HG03039 (cell line): ENCODE results near the gene ADAMTS20.
"Not testable (repeated sequence)": the region's sequence is repeated elsewhere in the genome, so short reads cannot be mapped to it uniquely, and the experiment has no call there.

Experiments
- ATAC-seq: cut with Tn5 transposase; IDR thresholded peaks from one replicate; pipeline ENCODE4 v1.9.1; 2021; ENCODE audit warnings: mild to moderate bottlenecking, moderate library complexity; ENCODE audit not compliant: unreplicated experiment

ADAMTS20 gene

GRCh38 chr12:43551971-43552559, at the start of gene ADAMTS20:
Gene ADAMTS20 (minus strand): TSS chr12:43552203. CDS start chr12:43551921, 282 bp downstream.
- no peak for ATAC-seq

GRCh38 chr12:43599708-43600107, 47.7 kb upstream of the ADAMTS20 start:
- ATAC-seq: no peak

GRCh38 chr12:43599066-43599465, 47.1 kb upstream of the ADAMTS20 start:
- no peak for ATAC-seq

- ATAC-seq: no peak
Measured at GRCh38 chr12:43590307-43590706, 38.3 kb upstream of the ADAMTS20 start.

- no peak for ATAC-seq
Measured at GRCh38 chr12:43586646-43587245, 34.7 kb upstream of the ADAMTS20 start.

- ATAC-seq: no peak
Measured at GRCh38 chr12:43585676-43586075, 33.7 kb upstream of the ADAMTS20 start.

GRCh38 chr12:43580601-43581000, 28.6 kb upstream of the ADAMTS20 start:
- no peak for ATAC-seq

- ATAC-seq: no peak
Measured at GRCh38 chr12:43579206-43579605, 27.2 kb upstream of the ADAMTS20 start.

GRCh38 chr12:43578782-43579181, 26.8 kb upstream of the ADAMTS20 start:
- no peak for ATAC-seq

GRCh38 chr12:43577381-43577780, 25.4 kb upstream of the ADAMTS20 start:
- no peak for ATAC-seq

GRCh38 chr12:43576162-43576561, 24.2 kb upstream of the ADAMTS20 start:
- ATAC-seq: no peak

GRCh38 chr12:43571885-43572284, 19.9 kb upstream of the ADAMTS20 start:
- ATAC-seq: no peak

GRCh38 chr12:43556057-43556456, 4.1 kb upstream of the ADAMTS20 start:
- no peak for ATAC-seq

- no peak for ATAC-seq
Measured at GRCh38 chr12:43551279-43551970, 578 bp downstream of the ADAMTS20 start.

GRCh38 chr12:43550831-43551271, 1.2 kb downstream of the ADAMTS20 start:
- ATAC-seq: no peak

- ATAC-seq: no peak
Measured at GRCh38 chr12:43544703-43545102, 7.3 kb downstream of the ADAMTS20 start.

- no peak for ATAC-seq
Measured at GRCh38 chr12:43540470-43540869, 11.5 kb downstream of the ADAMTS20 start.

GRCh38 chr12:43537675-43538074, 14.3 kb downstream of the ADAMTS20 start:
- not testable (repeated sequence) for ATAC-seq

GRCh38 chr12:43516045-43516444, 36.0 kb downstream of the ADAMTS20 start:
- ATAC-seq: no peak

GRCh38 chr12:43501703-43502102, 50.3 kb downstream of the ADAMTS20 start:
- no peak for ATAC-seq

- ATAC-seq: no peak
Measured at GRCh38 chr12:43493261-43493797, 58.7 kb downstream of the ADAMTS20 start.
